HG03097 (cell line): Measurements from ENCODE around the gene SRCIN1.

ENCODE experiments used
- ATAC-seq: cut with Tn5 transposase; IDR thresholded peaks from one replicate; pipeline ENCODE4 v1.9.1; 2021; ENCODE audit not compliant: unreplicated experiment, low FRiP score

SRCIN1 gene

GRCh38 chr17:38585056-38585917, 20.5 kb downstream of the SRCIN1 start:
- ATAC-seq, result no peak

GRCh38 chr17:38584350-38584925, 21.3 kb downstream of the SRCIN1 start:
- no peak for ATAC-seq

GRCh38 chr17:38583828-38584349, 21.9 kb downstream of the SRCIN1 start:
- ATAC-seq, result no peak

GRCh38 chr17:38583176-38583575, 22.6 kb downstream of the SRCIN1 start:
- no peak for ATAC-seq

GRCh38 chr17:38582069-38582468, 23.7 kb downstream of the SRCIN1 start:
- no peak for ATAC-seq

GRCh38 chr17:38579934-38580333, 25.8 kb downstream of the SRCIN1 start:
- ATAC-seq, result no peak

- no peak for ATAC-seq
Measured at GRCh38 chr17:38579083-38579480, 26.7 kb downstream of the SRCIN1 start.

- no peak for ATAC-seq
Measured at GRCh38 chr17:38578229-38579082, 27.3 kb downstream of the SRCIN1 start.

- ATAC-seq, result no peak
Measured at GRCh38 chr17:38577645-38578173, 28.0 kb downstream of the SRCIN1 start.

- no peak for ATAC-seq
Measured at GRCh38 chr17:38577244-38577643, 28.5 kb downstream of the SRCIN1 start.

GRCh38 chr17:38575781-38576180, 30.0 kb downstream of the SRCIN1 start:
- no peak for ATAC-seq

- ATAC-seq, result no peak
Measured at GRCh38 chr17:38574712-38575111, 31.0 kb downstream of the SRCIN1 start.

- no peak for ATAC-seq
Measured at GRCh38 chr17:38572669-38573365, 32.9 kb downstream of the SRCIN1 start.

- ATAC-seq, result no peak
Measured at GRCh38 chr17:38571833-38572668, 33.7 kb downstream of the SRCIN1 start.

GRCh38 chr17:38569701-38570512, 35.8 kb downstream of the SRCIN1 start:
- no peak for ATAC-seq

- ATAC-seq, result no peak
Measured at GRCh38 chr17:38568845-38569510, 36.8 kb downstream of the SRCIN1 start.

GRCh38 chr17:38568274-38568673, 37.5 kb downstream of the SRCIN1 start:
- ATAC-seq, result no peak

GRCh38 chr17:38567350-38567749, 38.4 kb downstream of the SRCIN1 start:
- ATAC-seq, result no peak
